NCI-H82 treated with DMSO at 0.1 percent for 48 hours (cell line): ENCODE data around the gene ATP1A1.
A peak's percentile ranks its signal among the peaks of the same experiment; 100 is the strongest.

ENCODE experiments used
- DNase-seq: peaks from one replicate; lab custom pipeline; 2025; ENCODE audit not compliant: unreplicated experiment; lab: John Stamatoyannopoulos, UW

Gene ATP1A1

DNA sequence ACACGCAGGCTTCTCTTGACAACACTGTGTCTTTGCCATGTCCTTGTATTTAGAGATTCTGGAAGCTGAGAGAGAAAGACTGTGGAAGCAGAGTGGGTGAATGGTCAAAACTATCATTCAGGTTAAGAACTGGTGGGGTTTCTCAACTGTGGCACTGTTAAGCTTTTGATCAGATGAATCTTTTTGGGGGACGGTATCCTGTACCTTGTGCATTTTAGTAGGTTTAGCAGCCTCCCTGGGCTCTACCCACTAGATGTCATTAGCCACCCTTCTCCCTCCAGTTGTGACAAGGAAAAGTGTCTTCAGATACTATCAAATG, 39.4 kb downstream of the ATP1A1 start:
- no peak for DNase-seq

DNA sequence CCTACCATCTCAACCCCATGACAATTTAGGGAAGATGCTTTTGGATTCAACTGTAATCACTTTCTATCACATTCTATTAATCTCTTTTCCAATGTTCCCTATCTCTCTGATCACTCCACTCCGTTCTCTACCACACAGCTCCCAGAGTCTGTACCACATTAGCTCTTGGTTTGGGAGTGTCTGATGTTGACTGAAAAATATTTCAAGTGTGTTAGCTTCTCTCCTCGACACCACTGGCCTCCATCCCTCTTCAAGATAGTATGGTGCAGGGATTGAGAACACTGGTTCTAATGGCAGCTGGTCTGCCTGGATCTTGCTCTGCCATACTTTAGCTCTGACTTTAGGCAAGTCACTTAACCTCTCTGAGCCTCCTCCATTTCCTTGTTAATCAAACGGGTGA, 39.9 kb downstream of the ATP1A1 start:
- no peak for DNase-seq

DNA sequence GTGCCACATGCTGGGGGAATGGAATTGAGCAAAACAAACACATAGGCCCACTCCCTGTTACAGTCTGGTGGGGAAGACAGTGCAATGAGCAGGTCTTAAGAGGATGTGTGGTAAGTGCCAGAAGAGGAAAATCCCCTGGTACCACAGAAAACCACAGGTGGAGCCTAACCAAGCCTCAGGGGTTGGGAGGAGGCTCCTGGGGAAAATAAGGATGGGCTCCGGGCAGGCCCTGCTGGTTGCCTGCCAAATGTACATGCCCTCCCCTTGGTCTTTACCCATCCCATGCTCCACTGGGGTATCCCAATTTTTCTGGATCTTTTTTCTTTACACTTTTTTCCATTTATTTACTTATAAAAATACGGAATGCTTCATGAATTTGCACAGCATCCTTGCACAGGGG, 40.4 kb downstream of the ATP1A1 start:
- no peak for DNase-seq

GRCh38 chr1:116414364-116414763, 41.3 kb downstream of the ATP1A1 start:
- DNase-seq: no peak

DNA sequence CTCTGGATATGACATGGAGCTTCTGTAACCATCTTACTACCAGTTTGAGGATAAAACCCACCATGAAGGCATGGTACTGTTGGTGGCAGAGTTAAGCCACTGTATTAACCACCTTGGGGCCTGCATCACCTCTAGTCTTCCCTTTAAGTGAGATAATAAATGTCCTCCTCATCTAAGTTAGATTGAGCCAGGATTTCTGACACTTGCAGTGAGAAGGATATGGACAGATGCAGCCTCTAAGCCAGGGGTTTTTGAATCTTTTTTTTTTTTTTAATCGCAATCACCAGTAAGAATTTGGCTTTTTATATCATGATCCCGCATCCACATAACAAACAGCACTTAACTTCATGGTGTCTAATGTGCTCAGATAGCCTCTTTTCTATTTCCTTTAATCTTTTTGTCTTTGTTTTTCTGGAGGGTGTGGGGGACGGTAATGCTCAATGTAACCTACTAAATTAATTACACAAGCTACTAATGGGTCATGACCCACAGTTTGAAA, 42.2 kb downstream of the ATP1A1 start:
- DNase-seq: no peak

DNA sequence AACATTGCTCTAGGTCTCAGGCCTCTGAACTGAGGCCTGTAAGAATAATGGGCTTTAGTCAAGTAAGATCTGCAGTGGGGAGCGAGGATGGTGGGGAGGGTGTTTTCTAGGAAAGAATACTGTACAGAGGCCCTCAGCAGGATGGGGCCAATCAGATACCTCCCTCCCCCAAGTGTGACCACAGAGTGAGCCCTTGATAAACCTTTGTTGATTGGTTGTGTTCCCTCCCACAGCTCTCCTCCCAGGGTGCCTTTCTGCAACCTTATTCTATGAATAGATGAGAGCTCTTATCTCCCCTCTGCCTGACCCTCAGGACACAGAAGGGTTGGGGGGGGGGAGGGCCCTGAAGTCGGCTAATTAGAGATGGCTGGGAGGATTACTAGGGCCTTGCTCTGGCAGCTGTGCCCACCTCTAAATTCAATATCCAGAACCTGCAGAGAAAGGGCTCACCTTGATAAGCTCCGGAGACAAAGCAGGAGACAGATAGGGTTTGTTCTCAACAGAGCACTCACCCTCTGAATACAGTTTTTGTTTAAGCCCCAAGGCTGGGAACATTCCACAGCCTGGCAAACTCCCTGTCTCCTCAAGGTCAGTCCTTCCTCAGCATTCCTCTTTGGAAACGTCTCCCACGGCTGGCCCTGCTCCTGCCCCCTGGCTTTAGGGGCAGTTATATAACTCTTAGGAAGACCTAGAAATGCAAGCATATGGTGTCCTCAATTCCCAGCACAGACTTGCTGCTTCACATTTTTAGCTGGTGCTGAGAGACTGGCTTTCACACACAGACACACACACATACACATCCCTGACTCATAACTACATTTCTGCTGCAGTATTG, 42.9 kb downstream of the ATP1A1 start:
- peak; percentile 72 for DNase-seq

DNA sequence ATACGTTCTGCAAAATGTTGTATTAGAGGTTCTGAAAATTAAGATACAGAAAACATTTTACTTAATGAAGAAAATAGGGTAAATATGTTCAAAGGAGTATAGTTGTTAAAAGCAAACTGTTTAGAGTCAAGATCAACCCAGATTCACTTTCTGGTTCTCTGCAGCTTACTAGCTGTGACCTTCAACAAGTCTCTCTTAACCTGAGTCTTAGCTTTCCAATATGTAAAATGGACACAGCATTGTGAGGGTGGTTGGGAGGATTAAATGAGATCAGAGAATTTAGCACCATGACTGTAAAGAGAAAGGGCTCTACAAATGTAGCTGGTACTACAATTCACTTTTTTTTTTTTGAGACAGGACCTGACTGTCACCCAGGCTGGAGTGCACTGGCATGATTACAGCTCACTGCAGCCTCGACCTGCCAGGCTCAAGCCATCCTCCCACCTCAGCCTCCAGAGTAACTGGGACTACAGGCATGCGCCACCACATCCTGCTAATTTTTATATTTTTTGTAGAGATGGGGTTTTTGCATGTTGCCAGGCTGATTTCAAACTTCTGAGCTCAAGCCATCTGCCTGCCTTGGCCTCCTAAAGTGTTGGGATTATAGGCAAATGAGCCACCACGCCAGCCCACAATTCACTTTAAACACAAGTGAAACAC, 43.9 kb downstream of the ATP1A1 start:
- no peak for DNase-seq

GRCh38 chr1:116417678-116418077, 44.6 kb downstream of the ATP1A1 start:
- DNase-seq: no peak

GRCh38 chr1:116418091-116418830, 45.2 kb downstream of the ATP1A1 start:
- peak; percentile 44 for DNase-seq

- DNase-seq: no peak
Measured at GRCh38 chr1:116420417-116421200, 47.6 kb downstream of the ATP1A1 start.

- DNase-seq: no peak
Measured at GRCh38 chr1:116424438-116424837, 51.4 kb downstream of the ATP1A1 start.

GRCh38 chr1:116424863-116425262, 51.8 kb downstream of the ATP1A1 start:
- no peak for DNase-seq

DNA sequence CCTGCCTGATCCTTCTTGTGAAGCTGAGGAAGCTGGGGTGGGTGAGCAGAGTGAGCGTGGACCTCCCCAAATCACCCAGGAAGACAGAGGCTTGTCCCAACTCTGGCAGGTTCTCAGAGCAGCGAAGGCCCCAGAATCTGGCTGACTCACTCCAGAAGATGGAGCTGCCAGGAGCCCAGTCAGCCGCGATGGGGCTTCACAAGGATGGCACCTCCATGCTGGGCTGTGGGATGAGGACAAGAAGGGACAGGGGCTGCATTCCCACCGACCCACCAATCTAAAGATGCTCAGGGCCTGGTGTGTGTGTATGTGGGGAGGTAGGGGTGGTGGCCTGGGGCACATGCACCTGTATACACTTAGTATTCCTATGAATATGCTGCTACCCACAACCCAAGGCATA, 52.9 kb downstream of the ATP1A1 start:
- no peak for DNase-seq

GRCh38 chr1:116426401-116426800, 53.4 kb downstream of the ATP1A1 start:
- no peak for DNase-seq

DNA sequence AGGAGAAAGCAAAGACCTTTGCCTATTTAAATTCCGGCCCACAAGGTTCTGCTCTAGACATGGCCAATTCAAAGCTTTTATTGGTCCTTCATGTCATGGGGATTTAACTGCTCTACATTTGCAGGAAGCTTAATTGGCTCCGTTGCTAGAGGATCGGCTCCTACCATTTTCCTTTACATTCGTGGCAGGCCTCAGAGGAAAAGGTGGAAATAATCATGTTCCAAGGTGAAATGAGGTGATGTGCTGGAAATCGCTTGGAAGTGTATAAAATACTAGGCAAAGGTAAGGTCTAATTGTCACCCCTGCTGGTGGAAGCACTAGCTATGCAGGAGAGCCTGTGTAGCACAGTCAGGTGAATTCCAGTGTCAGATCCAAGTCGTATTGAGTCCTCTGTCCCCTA, 55.5 kb downstream of the ATP1A1 start:
- no peak for DNase-seq

DNA sequence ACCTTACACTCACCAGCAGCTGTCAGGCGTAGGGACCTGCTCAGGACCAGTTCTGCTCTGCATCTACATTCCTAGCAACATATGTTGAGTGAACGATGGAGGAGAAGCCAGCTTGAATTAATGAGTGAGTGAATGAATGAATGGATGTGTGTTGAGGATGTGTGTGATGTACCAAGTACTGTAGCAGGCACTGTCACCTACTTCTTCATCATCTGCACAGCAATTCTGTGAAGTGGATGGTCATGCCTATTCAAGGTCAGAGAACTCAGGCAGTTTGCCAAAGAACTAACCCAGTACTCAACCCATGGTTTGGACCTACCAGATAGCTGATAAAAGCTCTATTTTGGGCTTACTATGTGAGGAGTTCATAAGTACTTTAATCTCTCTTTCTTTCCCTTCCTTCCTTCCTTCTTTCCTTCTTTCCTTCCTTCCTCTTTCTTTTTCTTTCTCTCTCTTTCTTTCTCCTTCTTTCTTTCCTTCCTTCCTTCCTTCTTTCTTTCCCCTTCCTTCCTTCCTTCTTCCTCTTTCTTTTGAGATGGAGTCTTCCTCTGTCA, 56.9 kb downstream of the ATP1A1 start:
- no peak for DNase-seq

DNA sequence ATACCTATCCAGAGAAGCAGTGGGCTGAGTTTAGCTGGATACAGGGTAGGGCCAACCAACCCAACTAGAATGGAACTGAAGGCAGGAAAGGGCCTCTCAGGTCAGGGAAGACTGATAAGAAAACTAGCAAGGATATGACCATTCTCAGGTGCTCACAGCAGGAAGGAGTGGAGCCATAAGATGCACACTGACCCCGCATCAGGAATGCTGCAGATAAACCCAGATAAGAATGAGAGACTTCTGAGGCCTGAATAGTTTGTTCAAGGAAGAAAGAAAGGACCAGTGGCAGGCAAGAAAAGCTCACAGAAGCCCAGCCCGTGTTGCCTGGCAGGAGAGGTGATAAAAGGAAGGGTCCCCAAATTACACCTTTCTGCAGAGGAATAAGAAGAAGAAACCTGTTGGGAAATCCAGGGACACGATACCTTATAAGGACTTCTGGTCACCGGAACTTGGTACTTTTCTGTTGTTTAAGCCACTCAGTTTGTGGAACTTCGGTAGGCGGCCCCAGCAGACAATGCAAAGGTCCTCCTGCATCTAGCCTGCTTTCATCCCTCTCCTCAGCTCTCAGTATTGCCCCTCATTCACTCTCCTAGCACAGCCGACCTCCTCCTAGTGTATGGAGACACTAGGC, 58.9 kb downstream of the ATP1A1 start:
- no peak for DNase-seq

DNA sequence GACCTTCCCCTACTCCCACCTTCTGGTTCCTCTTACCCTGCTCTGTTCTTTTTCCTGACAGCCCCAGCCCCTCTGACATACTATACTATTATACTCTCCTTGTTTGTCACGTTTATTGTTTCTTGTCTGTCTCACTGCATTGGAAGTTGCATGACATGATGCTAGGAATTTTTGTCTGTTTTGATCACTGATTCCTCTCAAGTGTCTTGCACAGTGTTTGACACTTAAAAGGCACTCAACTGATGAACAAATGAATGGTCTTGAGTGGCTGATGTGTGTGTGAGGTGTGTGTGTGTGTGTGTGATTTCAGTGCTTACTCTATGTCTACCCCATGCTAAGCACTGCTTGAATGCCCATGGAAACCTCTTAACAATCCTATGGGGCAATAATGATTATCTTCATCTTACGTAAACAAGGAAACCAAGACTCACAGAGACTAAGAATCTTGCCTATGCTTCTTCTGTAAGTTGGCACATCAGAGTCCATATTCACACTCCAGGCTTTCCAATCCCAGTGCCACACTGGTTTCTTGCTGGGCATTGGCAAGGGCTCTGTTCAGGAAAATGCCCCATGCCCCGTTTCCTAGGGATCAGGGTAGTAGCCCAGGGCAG, 59.7 kb downstream of the ATP1A1 start:
- DNase-seq: no peak

DNA sequence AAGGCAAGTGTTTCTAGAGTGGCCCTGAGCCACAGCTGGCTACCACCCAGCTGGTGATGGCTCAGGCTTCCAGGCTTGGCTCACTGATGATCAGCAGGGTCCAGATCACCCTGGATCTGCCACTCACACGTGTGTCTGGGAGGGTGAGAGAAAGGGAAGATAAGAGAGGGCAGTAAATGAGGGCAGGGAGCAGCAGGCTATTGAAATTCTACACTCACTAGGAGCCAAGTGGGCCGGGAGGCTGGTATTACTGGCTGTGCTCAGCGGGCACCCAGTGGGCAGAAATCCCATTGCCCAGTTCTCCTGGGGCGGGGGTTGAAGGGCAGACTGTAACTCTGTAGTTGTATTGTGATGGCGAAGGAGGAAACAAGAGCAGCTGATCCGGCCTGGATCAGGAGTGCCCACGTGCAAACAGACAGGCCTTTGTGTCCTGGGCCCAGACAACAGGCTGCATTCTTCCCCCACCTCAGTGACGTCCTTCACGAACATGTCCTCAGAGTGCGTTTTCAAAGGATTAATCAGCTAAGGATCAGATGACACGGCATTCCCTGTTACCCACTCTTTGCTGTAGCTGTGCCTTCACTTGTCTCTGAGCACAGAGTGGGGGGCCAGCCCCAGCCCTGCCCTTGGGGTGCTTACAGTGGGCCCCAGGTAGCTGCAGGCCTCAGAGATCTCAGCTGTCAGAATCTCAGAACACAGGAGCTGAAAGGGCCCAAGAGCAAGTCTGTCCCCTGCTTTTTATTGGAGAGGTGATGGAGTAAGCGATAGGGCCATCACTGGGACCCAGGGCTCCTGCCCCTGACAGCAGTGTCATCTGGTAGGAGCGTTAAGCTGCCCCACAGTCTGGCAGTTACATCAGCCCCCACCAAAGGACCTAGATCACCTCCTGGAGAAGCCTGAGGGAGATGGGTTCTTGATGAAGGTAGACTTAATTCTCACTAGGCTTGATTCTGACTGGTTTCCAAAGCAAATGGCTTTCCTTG, 60.5 kb downstream of the ATP1A1 start:
- DNase-seq: peak; percentile 5
